Left ventricle myocardium inferior (tissue), 1 donor: ENCODE results near the gene VAMP8. TPM values are rescaled to one million over a fixed set of nuclear protein-coding genes. Genes with fewer than 3 reads are reported as not detected.

Experiments
- DNase-seq: peaks from one replicate; pipeline ENCODE4 v3.0.0-alpha.2; 2020
- H3K27ac ChIP-seq: fragments of 200-600 bp; replicated peaks from 2 replicates; pipeline ENCODE4 v1.8.0; 2021
- H3K27me3 ChIP-seq: fragments of 200-600 bp; 2 replicates; pipeline ENCODE4 v1.8.0; 2021; ENCODE audit warnings: low read depth
- H3K36me3 ChIP-seq: fragments of 200-600 bp; 2 replicates; pipeline ENCODE4 v1.8.0; 2021
- H3K4me1 ChIP-seq: fragments of 200-600 bp; 2 replicates; pipeline ENCODE4 v1.8.0; 2021
- H3K4me3 ChIP-seq: fragments of 200-600 bp; 2 replicates; pipeline ENCODE4 v1.8.0; 2021; ENCODE audit warnings: mild to moderate bottlenecking, moderate library complexity
- H3K9me3 ChIP-seq: fragments of 200-600 bp; replicated peaks from 2 replicates; pipeline ENCODE4 v1.8.0; 2021
- CTCF ChIP-seq: fragments of 200-600 bp; IDR thresholded peaks from 2 replicates; pipeline ENCODE4 v1.8.0; 2021; ENCODE audit warnings: antibody characterized with exemption, mild to moderate bottlenecking, borderline replicate concordance
- intact Hi-C: fragments of 100-400 bp; cut with micrococcal nuclease; formaldehyde crosslinking; loops from one replicate; pipeline ENCODE4 v1.11.0; 2022
- total RNA-seq: library from RNA; stranded (reverse); fragmentation: NEBNext Ultra II Directional; extraction: Animal tissue kit (Norgen Biotek cat#: 25700); gene quantifications from one replicate; pipeline ENCODE4 v1.2.1, GENCODE V29; 2021
- donor health status: DM: no; HTN: yes; CAD: no; lungs with severe emphysema.

Gene VAMP8
- total RNA-seq, 1 donor from 2014 or later = 15.5 TPM

- DNase-seq = no peak
- no peak overlapping the region for H3K4me3 ChIP-seq
- H3K27ac ChIP-seq = no peak overlapping the region
- TF ChIP-seq CTCF = no peak
- H3K4me1 ChIP-seq = peaks cover 9% of the 10 kb centered on the region
- H3K36me3 ChIP-seq = peaks cover 71% of the 10 kb centered on the region
- no peaks in the 10 kb centered on the region for H3K27me3 ChIP-seq
- H3K9me3 ChIP-seq = no peaks in the 10 kb centered on the region
- intact Hi-C loops = no loop called here
Measured at GRCh38 chr2:85549826-85550225, 27.6 kb upstream of the VAMP8 start.

GRCh38 chr2:85550486-85550885 is 26.9 kb upstream of the VAMP8 start:
- H3K27ac ChIP-seq = no peak overlapping the region
- no peak for TF ChIP-seq CTCF
- H3K4me1 ChIP-seq = peaks cover 8% of the 10 kb centered on the region
- no peak for DNase-seq
- H3K36me3 ChIP-seq = peaks cover 71% of the 10 kb centered on the region
- H3K4me3 ChIP-seq = no peak overlapping the region
- intact Hi-C loops = no loop called here
- H3K9me3 ChIP-seq = no peaks in the 10 kb centered on the region
- H3K27me3 ChIP-seq = no peaks in the 10 kb centered on the region

- Histone ChIP-seq H3K27me3 (no peaks in the 10 kb centered on the region), H3K36me3 (peaks cover 78% of the 10 kb centered on the region), H3K9me3 (no peaks in the 10 kb centered on the region), H3K27ac (no peak overlapping the region), H3K4me1 (peaks cover 8% of the 10 kb centered on the region), H3K4me3 (no peak overlapping the region)
- peak; percentile 93 for TF ChIP-seq CTCF
- DNase-seq = peak; percentile 79
- intact Hi-C loops = loop anchor here (2.0 kb wide), 1 partner anchor 131 kb away; no protein-coding TSS in a partner anchor
Measured at GRCh38 chr2:85551698-85552678, 25.4 kb upstream of the VAMP8 start.

GRCh38 chr2:85553184-85553583 is 24.2 kb upstream of the VAMP8 start:
- DNase-seq = no peak
- intact Hi-C loops = loop anchor here (2.0 kb wide), 1 partner anchor 132 kb away; no protein-coding TSS in a partner anchor

More at GRCh38 chr2:85553184-85553583, 24.2 kb upstream of the VAMP8 start:
- no peaks in the 10 kb centered on the region for H3K9me3 ChIP-seq
- no peak for TF ChIP-seq CTCF
- no peaks in the 10 kb centered on the region for H3K27me3 ChIP-seq
- peaks cover 89% of the 10 kb centered on the region for H3K36me3 ChIP-seq
- H3K4me1 ChIP-seq = peaks cover 8% of the 10 kb centered on the region
- H3K4me3 ChIP-seq = no peak overlapping the region
- no peak overlapping the region for H3K27ac ChIP-seq
